ENCODE data around the gene TMEM169. TPM values are rescaled to one million over a fixed set of nuclear protein-coding genes. Genes with fewer than 3 reads are reported as not detected.
A peak's percentile ranks its signal among the peaks of the same experiment; 100 is the strongest.

TMEM169 gene
- total RNA-seq, 3 donors from 2014 or later: 0.29 to 0.76 (median 0.39) TPM

DNA sequence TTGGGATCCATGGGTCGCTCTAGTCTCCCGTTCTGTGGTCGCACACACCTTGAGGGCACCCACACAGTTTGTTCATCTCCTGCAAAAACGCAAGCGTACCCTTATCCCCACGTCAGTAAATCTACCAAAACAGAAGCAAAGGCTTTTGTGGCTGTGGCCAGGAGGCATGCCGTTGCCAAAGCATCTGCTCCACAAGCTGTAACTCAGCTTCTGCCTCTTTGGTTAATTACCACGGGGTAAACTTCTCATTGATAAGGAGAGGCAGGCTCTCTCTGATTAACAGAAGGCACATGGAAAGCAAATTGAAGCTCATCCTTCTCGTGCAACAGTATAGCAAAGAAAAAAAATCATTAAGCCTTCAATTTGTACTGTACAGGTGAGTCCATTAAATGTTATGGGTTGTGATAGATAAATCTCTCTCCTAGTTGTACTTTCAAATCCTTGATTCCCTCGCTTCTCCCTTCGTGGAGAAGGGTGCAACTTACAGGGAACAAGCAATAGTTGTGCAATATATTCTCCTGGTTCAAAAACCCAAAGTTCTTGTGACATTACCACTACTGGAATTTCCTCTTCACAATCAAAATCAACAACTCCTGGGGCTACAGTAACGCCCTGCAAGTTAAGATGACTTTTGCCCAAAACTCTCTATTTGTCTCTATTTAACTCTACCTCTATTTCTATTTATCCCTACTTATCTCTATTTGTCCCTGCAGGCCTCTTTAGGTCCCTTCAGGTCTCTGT is 10.4 kb upstream of the TMEM169 start:
- DNase-seq: no peak
- intact Hi-C loops (cut with DNase I, micrococcal nuclease): no loop called here
- TF ChIP-seq, protein P1, sequence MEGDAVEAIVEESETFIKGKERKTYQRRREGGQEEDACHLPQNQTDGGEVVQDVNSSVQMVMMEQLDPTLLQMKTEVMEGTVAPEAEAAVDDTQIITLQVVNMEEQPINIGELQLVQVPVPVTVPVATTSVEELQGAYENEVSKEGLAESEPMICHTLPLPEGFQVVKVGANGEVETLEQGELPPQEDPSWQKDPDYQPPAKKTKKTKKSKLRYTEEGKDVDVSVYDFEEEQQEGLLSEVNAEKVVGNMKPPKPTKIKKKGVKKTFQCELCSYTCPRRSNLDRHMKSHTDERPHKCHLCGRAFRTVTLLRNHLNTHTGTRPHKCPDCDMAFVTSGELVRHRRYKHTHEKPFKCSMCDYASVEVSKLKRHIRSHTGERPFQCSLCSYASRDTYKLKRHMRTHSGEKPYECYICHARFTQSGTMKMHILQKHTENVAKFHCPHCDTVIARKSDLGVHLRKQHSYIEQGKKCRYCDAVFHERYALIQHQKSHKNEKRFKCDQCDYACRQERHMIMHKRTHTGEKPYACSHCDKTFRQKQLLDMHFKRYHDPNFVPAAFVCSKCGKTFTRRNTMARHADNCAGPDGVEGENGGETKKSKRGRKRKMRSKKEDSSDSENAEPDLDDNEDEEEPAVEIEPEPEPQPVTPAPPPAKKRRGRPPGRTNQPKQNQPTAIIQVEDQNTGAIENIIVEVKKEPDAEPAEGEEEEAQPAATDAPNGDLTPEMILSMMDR (IDR thresholded peaks at IDR 0.05): no peak
- H3K9me3 ChIP-seq: no peaks in the 10 kb centered on the region
- ATAC-seq: no peak
- H3K4me3 ChIP-seq: no peak overlapping the region
- H3K4me1 ChIP-seq (ENCODE audit: low read depth): peaks cover 6% of the 10 kb centered on the region
- H3K36me3 ChIP-seq (ENCODE audit: low read depth): no peaks in the 10 kb centered on the region

DNA sequence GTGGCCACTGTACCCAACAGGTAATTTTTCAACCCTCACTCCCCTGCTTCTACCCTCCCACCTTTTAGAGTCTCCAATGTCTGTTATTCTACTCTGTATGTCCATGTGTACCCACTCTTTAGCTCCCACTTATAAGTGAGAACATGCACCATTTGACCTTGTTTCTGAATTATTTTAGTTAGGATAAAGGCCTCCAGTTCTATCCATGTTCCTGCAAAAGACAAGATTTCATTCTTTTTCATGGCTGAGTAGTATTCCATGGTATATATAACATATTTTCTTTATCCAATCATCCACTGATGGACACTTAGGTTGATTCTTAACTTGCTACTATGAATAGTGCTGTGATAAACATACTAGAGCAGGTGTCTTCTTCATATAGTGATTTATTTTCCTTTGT is 9.2 kb upstream of the TMEM169 start:
- peaks cover 10% of the 10 kb centered on the region for H3K4me1 ChIP-seq (ENCODE audit: low read depth)
- ATAC-seq (no peak), DNase-seq (no peak)
- intact Hi-C loops (cut with DNase I, micrococcal nuclease): no loop called here
- H3K9me3 ChIP-seq: no peaks in the 10 kb centered on the region
- H3K4me3 ChIP-seq: no peak overlapping the region
- TF ChIP-seq, protein P1 (IDR thresholded peaks at IDR 0.05): no peak
- no peaks in the 10 kb centered on the region for H3K36me3 ChIP-seq (ENCODE audit: low read depth)

DNA sequence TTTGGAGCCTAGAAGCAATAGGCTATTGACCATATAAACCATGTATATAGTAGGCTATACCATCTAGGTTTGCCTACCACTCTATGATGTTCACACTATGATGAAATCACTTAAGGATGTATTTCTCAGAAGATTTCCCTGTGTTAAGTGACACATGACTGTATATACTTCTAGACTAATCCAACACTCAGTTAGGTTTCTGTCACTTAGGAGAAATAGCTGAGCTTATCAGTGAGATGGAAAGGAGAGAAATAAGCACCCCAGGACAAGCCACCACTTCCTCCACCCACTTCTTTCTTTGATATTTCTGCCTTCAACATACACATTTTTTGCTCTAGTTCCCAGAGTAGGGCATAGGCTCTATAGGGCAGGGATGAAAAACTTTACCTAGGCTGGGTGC is 7.9 kb upstream of the TMEM169 start:
- Histone ChIP-seq H3K9me3 (no peaks in the 10 kb centered on the region), H3K4me1 (ENCODE audit: low read depth) (peaks cover 10% of the 10 kb centered on the region), H3K4me3 (no peak overlapping the region), H3K36me3 (ENCODE audit: low read depth) (no peaks in the 10 kb centered on the region)
- no peak for DNase-seq
- TF ChIP-seq, protein P1 (IDR thresholded peaks at IDR 0.05): no peak
- ATAC-seq: no peak
- intact Hi-C loops (cut with DNase I, micrococcal nuclease): no loop called here

DNA sequence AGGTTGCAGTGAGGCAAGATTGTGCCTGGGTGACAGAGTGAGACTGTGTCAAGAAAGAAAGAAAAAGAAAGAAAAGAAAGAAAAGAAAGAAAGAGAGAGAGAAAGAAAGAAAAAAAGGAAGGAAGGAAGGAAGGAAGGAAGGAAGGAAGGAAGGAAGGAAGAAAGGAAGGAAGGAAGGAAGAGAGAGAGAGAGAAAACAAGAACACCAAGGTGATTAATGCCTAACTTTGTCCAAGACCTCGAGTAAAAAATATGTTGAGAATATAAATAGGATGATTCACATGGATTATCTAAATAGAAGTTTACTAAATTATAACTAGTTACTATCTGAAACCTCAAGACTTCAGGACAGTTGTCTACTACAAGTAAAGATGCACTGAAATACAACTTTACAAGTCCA is 7.3 kb upstream of the TMEM169 start:
- Histone ChIP-seq H3K4me1 (ENCODE audit: low read depth) (peaks cover 10% of the 10 kb centered on the region), H3K4me3 (no peak overlapping the region), H3K9me3 (no peaks in the 10 kb centered on the region), H3K36me3 (ENCODE audit: low read depth) (no peaks in the 10 kb centered on the region)
- ATAC-seq (no peak), DNase-seq (no peak)
- TF ChIP-seq, protein P1 (IDR thresholded peaks at IDR 0.05): no peak
- intact Hi-C loops (cut with DNase I, micrococcal nuclease): no loop called here

- Histone ChIP-seq H3K36me3 (ENCODE audit: low read depth) (no peaks in the 10 kb centered on the region), H3K4me3 (no peak overlapping the region), H3K4me1 (ENCODE audit: low read depth) (peaks cover 10% of the 10 kb centered on the region), H3K9me3 (no peaks in the 10 kb centered on the region)
- DNase-seq (no peak), ATAC-seq (peak; percentile 63)
- intact Hi-C loops (cut with DNase I, micrococcal nuclease): no loop called here
- TF ChIP-seq, protein P1 (IDR thresholded peaks at IDR 0.05): no peak
Measured at GRCh38 chr2:216074794-216075193, 6.9 kb upstream of the TMEM169 start.

All from mucosa of descending colon (tissue), 3 donors.